Karpas-422 (cell line): ENCODE measurements around the gene TGFBI. TPM values are rescaled to one million over a fixed set of nuclear protein-coding genes. Genes with fewer than 3 reads are reported as not detected.

Experiments used
- DNase-seq: peaks from one replicate; pipeline ENCODE4 v3.0.0-alpha.2; 2015
- H2AFZ ChIP-seq: fragments of 200-600 bp; sonication (generic); 2 replicates; pipeline ENCODE4 v1.6.1; 2014; ENCODE audit warnings: antibody characterized with exemption, low read length, mixed read lengths
- H3K27ac ChIP-seq: fragments of 200-600 bp; sonication (generic); 2 replicates; pipeline ENCODE4 v1.5.1; 2014; ENCODE audit warnings: mild to moderate bottlenecking, low read length, moderate library complexity
- H3K27me3 ChIP-seq: fragments of 200-600 bp; sonication (generic); 2 replicates; pipeline ENCODE4 v1.6.1; 2014; ENCODE audit warnings: low read length, mixed read lengths
- H3K36me3 ChIP-seq: fragments of 200-600 bp; sonication (generic); 2 replicates; pipeline ENCODE4 v1.6.1; 2014; ENCODE audit warnings: low read length, mixed read lengths; ENCODE audit not compliant: insufficient read depth
- H3K4me1 ChIP-seq: fragments of 200-600 bp; sonication (generic); 2 replicates; pipeline ENCODE4 v1.6.1; 2014; ENCODE audit warnings: mild to moderate bottlenecking, low read length, mixed read lengths
- H3K4me2 ChIP-seq: fragments of 200-600 bp; sonication (generic); 2 replicates; pipeline ENCODE4 v1.6.1; 2014; ENCODE audit warnings: low read length, low read depth, mild to moderate bottlenecking; ENCODE audit not compliant: poor library complexity, severe bottlenecking
- H3K4me3 ChIP-seq: fragments of 200-600 bp; sonication (generic); 2 replicates; pipeline ENCODE4 v1.5.1; 2014; ENCODE audit warnings: mild to moderate bottlenecking, antibody characterized with exemption, low read length, mixed read lengths
- H3K79me2 ChIP-seq: fragments of 200-600 bp; sonication (generic); 2 replicates; pipeline ENCODE4 v1.6.1; 2014; ENCODE audit warnings: mild to moderate bottlenecking, low read length, mixed read lengths
- H3K9ac ChIP-seq: fragments of 200-600 bp; sonication (generic); 2 replicates; pipeline ENCODE4 v1.6.0; 2014; ENCODE audit warnings: low read length
- H3K9me2 ChIP-seq: fragments of 200-600 bp; sonication (generic), shearing (Covaris generic); replicated peaks from 2 replicates; pipeline ENCODE4 v1.6.0; 2014; ENCODE audit warnings: mild to moderate bottlenecking, low read length, moderate library complexity; ENCODE audit not compliant: insufficient read depth
- H3K9me3 ChIP-seq: fragments of 300-700, 200-600 bp; sonication (generic); 2 replicates; pipeline ENCODE4 v1.6.1; 2014; ENCODE audit warnings: low read length, mixed read lengths
- H4K20me1 ChIP-seq: fragments of 200-600 bp; sonication (generic); 2 replicates; pipeline ENCODE4 v1.6.1; 2014; ENCODE audit warnings: mild to moderate bottlenecking, antibody characterized with exemption, low read length, low read depth; ENCODE audit not compliant: insufficient read depth
- small RNA-seq: library from RNA; depleted of rRNA; stranded (forward); fragments of <200 nt; gene quantifications from one replicate; pipeline ENCODE3, GENCODE V24; 2014
- total RNA-seq: library from RNA; depleted of rRNA; stranded (reverse); fragments of >200 nt; shearing (Covaris generic); gene quantifications from 2 replicates; pipeline ENCODE4 v1.2.3, GENCODE V29; 2014; ENCODE audit warnings: low replicate concordance; rRNA removed

Gene TGFBI
- total RNA-seq, 1 experiment from 2014 or later = not detected

GRCh38 chr5:136106351-136107031, 77.7 kb downstream of the TGFBI start:
- no peak overlapping the region for H3K27ac ChIP-seq

DNA sequence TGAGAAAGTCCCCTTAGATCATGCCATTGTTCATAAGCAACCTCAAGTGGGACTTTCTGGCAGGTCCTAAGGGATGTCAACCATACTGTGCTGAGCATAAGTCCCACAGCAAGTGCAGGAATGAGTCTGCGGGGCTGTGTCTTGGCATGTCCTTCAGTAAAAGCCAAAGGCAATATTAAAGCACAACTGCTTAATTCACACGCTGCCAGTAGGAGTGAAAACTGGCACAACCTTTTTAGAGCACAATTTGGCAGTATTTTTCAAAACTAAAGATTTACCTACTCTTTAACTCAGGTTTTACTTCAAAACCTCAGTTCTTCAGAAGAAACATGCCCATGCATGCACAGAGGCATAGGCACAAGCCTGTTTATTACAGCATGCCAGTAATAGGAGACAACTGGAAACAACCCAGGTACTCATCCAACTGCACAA, 79.4 kb downstream of the TGFBI start:
- Histone ChIP-seq H3K27ac (no peak overlapping the region), H2AFZ (no peak overlapping the region), H3K9me2 (no peaks in the 10 kb centered on the region)

More at GRCh38 chr5:136106351-136107031, 77.7 kb downstream of the TGFBI start:
- Histone ChIP-seq H3K4me3 (no peak overlapping the region), H2AFZ (no peak overlapping the region), H3K4me2 (no peak overlapping the region), H3K79me2 (no peaks in the 10 kb centered on the region), H3K9me3 (no peaks in the 10 kb centered on the region), H3K9me2 (no peaks in the 10 kb centered on the region), H4K20me1 (no peaks in the 10 kb centered on the region), H3K36me3 (no peaks in the 10 kb centered on the region), H3K4me1 (no peaks in the 10 kb centered on the region), H3K9ac (no peak overlapping the region), H3K27me3 (no peaks in the 10 kb centered on the region)
- DNase-seq = no peak

GRCh38 chr5:136108766-136109165, 80.0 kb downstream of the TGFBI start:
- no peak overlapping the region for H3K4me2 ChIP-seq
- H3K9me2 ChIP-seq = no peaks in the 10 kb centered on the region
- no peaks in the 10 kb centered on the region for H3K9me3 ChIP-seq
- no peaks in the 10 kb centered on the region for H3K36me3 ChIP-seq
- no peak overlapping the region for H3K9ac ChIP-seq
- no peak overlapping the region for H2AFZ ChIP-seq
- no peaks in the 10 kb centered on the region for H4K20me1 ChIP-seq
- no peak for DNase-seq
- H3K79me2 ChIP-seq = no peaks in the 10 kb centered on the region
- no peaks in the 10 kb centered on the region for H3K27me3 ChIP-seq
- no peak overlapping the region for H3K4me3 ChIP-seq
- no peaks in the 10 kb centered on the region for H3K4me1 ChIP-seq
- no peak overlapping the region for H3K27ac ChIP-seq

More for the DNA sequence above, 79.4 kb downstream of the TGFBI start:
- H3K9ac ChIP-seq = no peak overlapping the region
- H4K20me1 ChIP-seq = no peaks in the 10 kb centered on the region
- no peaks in the 10 kb centered on the region for H3K4me1 ChIP-seq
- no peak overlapping the region for H3K4me3 ChIP-seq
- no peaks in the 10 kb centered on the region for H3K36me3 ChIP-seq
- no peaks in the 10 kb centered on the region for H3K27me3 ChIP-seq
- no peak for DNase-seq
- H3K79me2 ChIP-seq = no peaks in the 10 kb centered on the region
- H3K4me2 ChIP-seq = no peak overlapping the region
- no peaks in the 10 kb centered on the region for H3K9me3 ChIP-seq

DNA sequence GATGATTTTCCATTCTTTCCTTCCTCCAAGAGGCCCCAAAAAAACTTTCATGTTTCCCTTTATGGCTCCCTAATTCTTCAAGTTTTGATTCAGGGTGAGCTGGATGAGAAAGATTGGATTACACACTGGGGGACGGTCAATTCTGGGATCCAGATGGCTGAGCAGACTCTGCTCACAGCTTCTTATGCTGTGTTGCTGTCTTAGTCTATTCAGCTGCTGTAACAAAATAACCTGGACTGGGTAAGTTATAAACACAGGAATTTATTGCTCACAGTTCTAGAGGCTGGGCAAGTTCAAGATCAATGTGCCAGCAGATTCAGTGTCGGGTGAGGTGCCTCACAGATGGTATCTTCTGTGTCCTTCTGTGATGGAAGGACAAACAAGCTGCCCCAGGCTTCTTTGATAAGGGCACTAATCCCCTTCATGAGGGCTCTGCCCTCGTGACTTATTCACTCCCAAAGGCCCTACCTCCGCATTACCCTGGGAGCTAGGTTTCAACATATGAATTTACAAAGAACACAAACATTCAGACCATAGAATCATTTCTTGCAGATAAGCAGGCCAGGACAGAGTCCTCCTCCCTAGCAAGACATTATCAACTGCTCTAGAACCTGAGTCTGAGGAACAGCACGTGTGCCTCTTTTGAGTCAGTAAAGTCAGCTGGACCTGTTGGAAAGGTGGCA, 80.8 kb downstream of the TGFBI start:
- no peaks in the 10 kb centered on the region for H4K20me1 ChIP-seq

More for the DNA sequence above, 80.8 kb downstream of the TGFBI start:
- no peak overlapping the region for H3K4me2 ChIP-seq
- no peak for DNase-seq
- no peaks in the 10 kb centered on the region for H3K4me1 ChIP-seq
- H2AFZ ChIP-seq = no peak overlapping the region
- H3K9me3 ChIP-seq = no peaks in the 10 kb centered on the region
- H3K9ac ChIP-seq = no peak overlapping the region
- H3K36me3 ChIP-seq = no peaks in the 10 kb centered on the region
- no peak overlapping the region for H3K27ac ChIP-seq
- H3K4me3 ChIP-seq = no peak overlapping the region
- H3K27me3 ChIP-seq = no peaks in the 10 kb centered on the region
- H3K9me2 ChIP-seq = no peaks in the 10 kb centered on the region
- no peaks in the 10 kb centered on the region for H3K79me2 ChIP-seq

Small RNA genes within 50 kb of the gene (small RNA-seq; reads per million reads assigned to genes)
- not detected for gene VTRNA2-1

Other genes with a start within 250 kb of the TGFBI start
- not detected in 2 replicates for gene SLC25A48, start 194.3 kb upstream of the TGFBI start, total RNA-seq
- gene IL9, start 133.1 kb upstream of the TGFBI start, total RNA-seq = not detected in 2 replicates
- not detected in 2 replicates for gene LECT2, start 74.0 kb upstream of the TGFBI start, total RNA-seq
- gene SMAD5, start 103.9 kb downstream of the TGFBI start, total RNA-seq = 18.5 and 38.3 TPM in 2 replicates
- not detected in 2 replicates for gene SMIM32, start 164.2 kb downstream of the TGFBI start, total RNA-seq